GM18858 (cell line): ENCODE results near the gene COASY.
"Not testable (repeated sequence)": the region's sequence is repeated elsewhere in the genome, so short reads cannot be mapped to it uniquely, and the experiment has no call there.

Experiments
- ATAC-seq: cut with Tn5 transposase; IDR thresholded peaks from one replicate; pipeline ENCODE4 v1.9.1; 2021; ENCODE audit not compliant: unreplicated experiment

The COASY gene

DNA sequence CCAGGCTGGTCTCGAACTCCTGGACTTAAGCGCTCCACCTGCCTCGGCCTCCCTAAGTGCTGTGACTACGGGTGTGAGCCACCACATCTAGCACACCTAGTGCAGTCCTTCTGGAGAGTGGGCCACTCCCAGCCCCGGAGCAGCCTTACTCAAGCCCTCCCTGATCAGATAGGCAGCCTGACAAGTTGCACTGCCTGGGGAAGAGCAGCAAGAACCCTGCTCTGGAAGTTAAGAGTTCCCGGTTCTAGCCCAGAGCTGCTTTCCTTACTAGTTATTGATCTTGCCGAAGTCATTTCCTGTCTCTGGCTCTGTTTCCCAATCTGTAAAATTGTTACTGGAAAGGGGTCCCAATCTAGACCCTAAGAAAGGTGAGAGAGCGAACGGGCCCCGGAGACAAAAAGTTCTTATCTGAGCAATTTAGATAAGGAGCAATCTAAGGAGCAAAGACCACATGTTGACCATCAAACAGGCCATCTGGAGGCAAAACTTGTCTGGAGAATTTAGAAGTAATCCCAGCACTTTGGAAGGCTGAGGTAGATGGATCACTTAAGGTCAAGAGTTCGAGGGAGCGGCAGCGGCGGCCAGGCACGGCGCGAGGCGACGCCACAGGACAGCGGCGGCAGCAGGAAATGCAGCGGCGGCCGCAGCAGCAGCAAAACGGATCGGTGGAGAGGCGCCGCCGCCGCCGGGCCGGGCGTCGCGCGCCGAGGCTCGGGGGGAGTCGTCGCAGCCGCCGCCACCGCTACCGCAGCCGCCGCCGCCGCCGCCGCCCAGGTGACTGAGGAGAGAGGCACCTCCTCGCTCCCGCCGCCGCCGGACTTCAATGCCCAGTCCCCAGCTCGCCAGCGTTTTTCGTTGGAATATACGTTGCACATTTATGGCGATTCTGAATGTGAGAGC, 30.2 kb upstream of the COASY start:
- ATAC-seq: no peak

DNA sequence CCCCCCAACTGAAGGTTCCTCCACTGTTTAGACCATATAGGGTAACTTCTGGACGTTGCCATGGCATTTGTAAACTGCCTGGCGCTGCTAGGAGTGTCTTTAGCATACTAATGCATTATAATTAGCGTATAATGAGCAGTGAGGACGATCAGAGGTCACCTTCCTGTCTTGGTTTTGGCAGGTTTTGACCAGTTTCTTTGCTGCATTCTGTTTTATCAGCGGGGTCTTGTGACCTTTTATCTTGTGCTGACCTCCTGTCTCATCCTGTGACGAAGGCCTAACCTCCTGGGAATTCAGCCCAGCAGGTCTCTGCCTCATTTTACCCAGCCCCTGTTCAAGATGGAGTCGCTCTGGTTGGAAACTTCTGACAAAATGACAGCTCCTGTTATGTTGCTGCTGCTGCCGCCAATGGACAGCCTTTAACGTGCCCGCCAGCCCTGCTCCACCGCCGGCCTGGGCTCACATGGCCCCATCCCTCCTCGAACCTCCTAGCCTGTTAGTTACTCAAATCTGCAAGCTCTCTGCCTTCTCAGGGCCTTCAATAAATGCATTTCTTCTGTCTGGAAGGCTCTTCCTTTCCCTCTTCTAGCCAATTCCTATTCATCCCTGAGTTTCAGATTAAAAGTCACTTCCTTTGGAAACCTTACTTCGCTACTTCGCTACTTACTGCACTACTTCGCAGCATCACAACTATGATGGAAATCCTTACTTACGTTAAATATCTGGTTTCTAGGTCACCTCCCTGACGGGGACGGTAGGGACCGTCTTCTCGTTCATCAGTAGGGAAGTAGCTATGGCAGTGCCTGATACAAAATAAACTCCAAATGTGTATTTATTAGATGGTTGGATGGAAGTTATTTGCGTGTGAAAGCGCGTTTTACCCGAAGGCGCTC, 26.5 kb upstream of the COASY start:
- ATAC-seq: peak; percentile 13

DNA sequence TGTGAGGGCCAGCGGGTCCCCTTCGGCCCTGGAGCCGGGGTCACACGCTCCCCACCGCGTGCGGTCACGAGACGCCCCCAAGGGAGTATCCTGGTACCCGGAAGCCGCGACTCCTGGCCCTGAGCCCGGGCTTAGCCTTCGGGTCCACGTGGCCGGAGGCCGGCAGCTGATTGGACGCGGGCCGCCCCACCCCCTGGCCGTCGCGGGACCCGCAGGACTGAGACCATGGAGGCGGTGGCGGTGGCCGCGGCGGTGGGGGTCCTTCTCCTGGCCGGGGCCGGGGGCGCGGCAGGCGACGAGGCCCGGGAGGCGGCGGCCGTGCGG, 25.9 kb upstream of the COASY start, which contains the start of gene NAGLU:
Gene NAGLU, plus strand, starts transcription at position 194 of the 324 bp plus-strand sequence. Its CDS starts 32 bp downstream, at position 226.
- ATAC-seq: peak; percentile 61

DNA sequence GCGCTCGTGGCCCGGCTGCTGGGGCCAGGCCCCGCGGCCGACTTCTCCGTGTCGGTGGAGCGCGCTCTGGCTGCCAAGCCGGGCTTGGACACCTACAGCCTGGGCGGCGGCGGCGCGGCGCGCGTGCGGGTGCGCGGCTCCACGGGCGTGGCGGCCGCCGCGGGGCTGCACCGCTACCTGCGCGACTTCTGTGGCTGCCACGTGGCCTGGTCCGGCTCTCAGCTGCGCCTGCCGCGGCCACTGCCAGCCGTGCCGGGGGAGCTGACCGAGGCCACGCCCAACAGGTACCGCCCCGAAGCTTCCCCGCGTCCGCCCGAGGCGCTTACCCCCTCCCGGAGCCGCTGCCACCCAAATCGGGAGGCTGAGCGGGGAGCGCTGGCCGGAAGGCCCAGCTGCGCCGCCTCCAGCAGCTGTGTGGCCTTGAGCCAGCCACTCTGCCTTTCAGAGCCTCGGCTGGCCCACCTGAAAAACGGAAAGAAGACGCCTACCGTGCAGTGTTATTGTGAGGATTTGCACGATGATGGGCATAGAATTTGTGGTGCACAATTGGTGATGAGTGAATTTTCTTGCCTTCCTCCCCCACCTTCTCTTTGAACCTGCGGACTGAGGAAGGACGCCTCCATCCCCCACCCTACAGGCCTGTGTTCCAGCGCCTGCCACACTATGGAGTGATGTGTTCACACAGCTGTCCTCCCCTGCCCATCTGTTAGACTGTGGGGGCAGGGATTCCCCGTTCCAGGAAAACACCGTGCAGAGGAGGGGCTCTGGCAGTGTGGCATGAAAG, 25.4 kb upstream of the COASY start:
- ATAC-seq: peak; percentile 40

DNA sequence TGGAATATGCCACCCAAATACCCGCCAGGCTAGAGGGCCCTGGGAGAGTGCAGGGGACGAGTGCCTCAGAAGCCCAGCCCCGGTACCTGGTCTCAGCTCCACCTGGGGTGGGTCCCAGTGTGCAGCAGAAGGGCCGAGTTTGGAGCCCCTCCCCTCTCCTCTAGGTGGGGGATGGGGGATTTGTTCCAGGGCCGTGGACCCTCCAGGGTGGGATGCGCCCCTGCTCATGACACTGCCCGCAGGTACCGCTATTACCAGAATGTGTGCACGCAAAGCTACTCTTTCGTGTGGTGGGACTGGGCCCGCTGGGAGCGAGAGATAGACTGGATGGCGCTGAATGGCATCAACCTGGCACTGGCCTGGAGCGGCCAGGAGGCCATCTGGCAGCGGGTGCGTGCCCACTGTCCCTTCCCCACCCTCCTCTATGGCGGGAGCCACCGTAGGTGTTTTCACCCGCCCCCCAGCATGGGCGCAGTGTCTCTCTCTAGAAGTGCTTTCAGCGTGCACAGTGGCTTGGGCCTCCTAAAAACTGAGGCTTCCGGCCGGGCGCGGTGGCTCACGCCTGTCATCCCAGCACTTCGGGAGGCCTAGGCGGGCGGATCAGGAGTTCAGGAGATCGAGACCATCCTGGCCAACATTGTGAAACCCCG, 24.7 kb upstream of the COASY start:
- ATAC-seq: no peak

DNA sequence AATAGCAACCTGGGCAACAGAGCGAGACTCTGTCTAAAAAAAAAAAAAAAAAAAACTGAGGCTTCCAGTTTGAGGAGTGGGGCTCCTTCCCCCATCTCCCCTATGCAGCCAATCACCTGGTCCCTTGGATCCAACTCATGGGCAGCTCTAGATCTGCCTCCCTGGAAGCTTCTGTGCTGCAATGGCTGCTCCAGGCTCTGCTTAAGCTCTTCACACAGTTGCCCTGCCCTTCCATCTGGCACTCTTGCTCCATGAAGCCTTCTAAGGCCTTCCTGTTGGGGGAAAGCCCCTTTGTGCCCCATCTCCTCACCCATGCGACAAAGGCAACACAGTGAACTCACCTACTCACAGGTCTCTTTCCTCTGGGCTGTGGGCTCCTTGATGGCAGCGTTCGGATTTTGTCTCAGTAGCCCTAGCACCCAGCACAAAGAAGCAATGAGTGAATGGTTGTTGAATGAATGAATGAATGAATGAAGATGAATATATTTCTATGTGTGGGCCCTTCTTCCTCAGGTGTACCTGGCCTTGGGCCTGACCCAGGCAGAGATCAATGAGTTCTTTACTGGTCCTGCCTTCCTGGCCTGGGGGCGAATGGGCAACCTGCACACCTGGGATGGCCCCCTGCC, 24.0 kb upstream of the COASY start:
- ATAC-seq: no peak

DNA sequence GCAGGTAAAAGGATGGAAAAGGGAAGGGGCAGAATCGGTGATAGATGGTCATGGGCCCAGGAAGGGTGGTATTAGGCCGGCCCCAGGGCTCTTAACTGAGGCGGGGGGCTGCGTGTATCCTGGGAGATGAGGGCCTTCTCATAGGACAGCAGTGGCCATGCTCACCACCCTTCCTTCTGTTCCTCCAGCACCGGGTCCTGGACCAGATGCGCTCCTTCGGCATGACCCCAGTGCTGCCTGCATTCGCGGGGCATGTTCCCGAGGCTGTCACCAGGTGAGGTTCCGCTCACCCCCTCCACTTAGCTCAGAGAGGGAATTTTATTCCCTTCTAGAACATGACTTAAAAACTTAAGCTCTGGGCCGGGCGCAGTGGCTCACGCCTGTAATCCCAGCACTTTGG, 23.5 kb upstream of the COASY start:
- no peak for ATAC-seq

DNA sequence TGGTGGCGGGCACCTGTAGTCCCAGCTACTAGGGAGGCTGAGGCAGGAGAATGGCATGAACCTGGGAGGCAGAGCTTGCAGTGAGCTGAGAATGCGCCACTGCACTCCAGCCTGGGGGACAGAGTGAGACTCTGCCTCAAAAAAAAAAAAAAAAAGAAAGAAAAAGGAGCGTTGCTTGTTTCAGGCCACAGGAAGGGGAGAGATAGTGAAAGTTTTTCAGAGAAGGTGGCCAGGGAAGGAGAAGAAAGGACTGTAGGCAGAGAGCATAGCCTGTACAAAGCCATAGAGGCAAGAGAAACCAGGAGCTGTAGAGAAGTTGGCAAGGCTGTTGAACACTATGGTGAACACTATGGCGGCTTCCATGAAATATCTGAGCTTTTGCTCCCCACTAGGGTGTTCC, 21.4 kb upstream of the COASY start:
- ATAC-seq: not testable (repeated sequence)

DNA sequence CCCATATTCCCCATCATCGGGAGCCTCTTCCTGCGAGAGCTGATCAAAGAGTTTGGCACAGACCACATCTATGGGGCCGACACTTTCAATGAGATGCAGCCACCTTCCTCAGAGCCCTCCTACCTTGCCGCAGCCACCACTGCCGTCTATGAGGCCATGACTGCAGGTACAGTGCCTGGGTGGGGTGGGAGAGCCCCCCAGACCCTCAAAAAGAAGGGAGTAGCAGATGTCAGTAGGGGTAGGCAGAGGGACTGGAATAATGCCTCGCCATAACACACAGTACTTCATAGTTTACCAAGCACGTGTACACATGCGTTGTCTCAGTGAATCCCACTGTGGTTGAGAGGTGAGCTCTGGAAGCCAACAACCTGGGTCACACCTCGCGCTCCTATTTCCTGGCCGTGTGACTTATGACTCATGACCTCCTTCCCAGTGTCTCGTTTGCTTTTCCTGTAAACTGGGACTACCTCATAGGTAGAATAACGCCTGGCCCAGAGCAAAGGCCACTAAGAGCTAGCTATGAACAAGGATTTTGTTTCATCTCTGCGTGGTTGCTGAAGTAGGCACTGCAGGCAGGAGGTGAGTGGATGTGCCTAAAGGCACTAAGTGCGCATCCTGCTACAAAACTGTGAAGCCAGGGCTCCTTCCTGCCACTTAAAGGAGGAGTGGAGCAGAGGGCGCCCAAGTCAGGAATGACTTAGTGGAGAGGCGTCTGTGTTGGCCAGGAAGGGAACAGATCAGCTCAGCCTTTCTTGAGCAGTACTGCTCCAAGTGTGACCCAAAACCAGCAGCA, 20.7 kb upstream of the COASY start:
- ATAC-seq: no peak

DNA sequence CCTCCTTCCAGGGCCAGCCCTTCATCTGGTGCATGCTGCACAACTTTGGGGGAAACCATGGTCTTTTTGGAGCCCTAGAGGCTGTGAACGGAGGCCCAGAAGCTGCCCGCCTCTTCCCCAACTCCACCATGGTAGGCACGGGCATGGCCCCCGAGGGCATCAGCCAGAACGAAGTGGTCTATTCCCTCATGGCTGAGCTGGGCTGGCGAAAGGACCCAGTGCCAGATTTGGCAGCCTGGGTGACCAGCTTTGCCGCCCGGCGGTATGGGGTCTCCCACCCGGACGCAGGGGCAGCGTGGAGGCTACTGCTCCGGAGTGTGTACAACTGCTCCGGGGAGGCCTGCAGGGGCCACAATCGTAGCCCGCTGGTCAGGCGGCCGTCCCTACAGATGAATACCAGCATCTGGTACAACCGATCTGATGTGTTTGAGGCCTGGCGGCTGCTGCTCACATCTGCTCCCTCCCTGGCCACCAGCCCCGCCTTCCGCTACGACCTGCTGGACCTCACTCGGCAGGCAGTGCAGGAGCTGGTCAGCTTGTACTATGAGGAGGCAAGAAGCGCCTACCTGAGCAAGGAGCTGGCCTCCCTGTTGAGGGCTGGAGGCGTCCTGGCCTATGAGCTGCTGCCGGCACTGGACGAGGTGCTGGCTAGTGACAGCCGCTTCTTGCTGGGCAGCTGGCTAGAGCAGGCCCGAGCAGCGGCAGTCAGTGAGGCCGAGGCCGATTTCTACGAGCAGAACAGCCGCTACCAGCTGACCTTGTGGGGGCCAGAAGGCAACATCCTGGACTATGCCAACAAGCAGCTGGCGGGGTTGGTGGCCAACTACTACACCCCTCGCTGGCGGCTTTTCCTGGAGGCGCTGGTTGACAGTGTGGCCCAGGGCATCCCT, 18.5 kb upstream of the COASY start:
- no peak for ATAC-seq

DNA sequence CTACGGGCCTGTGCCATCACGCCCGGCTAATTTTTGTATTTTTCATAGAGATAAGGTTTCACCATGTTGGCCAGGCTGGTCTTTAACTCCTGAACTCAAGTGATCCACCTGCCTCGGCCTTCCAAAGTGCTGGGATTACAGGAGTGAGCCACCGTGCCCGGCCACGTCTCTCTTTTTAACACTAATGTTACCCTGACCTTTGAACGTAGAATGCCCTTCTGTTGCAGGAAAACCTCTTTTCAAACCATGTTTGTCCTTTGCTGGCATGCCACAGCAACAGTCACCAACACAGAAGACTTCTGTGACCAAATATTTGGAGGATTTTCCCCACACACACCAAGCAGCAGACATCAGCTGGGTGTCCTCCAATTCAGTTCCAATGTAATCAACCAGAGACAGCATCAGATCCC, 17.1 kb upstream of the COASY start:
- ATAC-seq: no peak

DNA sequence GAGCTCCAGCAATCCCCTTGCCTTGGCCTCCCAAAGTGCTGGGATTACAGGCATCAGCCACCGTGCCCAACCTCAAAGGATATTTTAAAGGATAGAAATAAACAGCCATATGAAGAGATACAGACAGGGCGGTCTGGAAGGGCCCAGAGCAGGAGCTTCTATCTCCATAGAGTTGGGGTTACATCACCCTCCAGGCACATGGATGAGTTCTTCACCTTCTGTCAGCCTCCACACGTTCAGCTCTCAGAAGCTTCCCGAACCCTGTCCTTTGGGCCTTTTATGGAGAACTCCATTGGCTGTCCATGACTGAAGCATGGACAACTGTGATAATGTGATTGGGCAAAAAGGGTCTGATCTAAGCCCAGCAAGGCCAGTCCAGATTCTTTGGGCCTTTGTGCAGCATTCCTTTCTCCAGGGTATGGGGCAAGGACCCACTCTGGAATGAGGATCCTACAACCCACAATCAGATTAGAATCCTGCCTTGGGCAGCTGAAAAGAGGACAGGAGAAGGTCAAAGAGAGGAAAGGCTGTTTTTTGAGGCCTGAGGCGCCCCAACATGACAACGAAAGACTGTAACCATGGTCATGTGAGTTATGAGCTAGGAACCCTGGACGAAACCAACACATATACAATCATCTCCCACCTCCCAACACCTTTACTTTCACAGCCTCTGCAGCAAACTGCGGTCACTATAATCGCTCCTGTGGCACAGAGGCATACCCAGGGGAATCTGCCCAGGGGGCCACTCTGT, 16.0 kb upstream of the COASY start:
- ATAC-seq: not testable (repeated sequence)

DNA sequence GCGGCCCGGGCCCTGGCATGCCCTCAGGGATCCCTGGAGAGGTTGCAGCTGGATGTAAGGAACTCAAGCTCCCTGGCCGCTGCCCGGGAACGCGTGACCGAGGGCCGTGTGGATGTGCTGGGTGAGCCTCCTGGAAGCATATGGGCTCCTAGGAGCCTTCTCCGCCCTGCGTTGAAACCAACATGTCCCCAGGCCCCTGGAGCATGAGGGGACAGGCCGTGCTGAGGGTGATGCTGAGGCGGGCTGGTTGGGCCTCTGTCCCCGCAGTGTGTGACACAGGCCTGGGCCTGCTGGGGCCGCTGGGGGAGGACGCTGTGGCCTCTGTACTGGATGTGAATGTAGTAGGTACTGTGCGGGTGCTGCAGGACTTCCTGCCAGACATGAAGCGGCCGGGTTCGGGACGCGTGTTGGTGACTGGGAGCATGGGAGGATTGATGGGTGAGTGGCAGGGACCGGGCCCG, 14.9 kb upstream of the COASY start:
- no peak for ATAC-seq

DNA sequence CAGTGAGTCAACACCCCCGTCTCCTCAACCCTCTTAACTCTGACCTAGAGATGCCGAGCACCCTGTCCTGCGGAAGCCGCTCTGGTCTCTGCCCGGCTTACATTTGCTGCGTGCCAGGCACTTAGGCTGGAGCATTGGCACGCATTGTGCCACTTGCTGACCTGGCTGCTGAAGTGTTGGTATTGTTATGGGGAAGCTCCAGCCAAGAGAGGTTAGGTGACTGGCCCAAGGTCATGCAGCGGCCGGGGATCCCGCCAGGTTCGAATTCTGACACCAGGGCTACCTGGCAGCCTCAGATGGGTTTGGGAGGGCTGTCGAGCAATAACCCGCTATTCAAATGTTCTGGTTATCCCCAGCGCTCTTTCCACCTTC, 14.3 kb upstream of the COASY start:
- no peak for ATAC-seq

DNA sequence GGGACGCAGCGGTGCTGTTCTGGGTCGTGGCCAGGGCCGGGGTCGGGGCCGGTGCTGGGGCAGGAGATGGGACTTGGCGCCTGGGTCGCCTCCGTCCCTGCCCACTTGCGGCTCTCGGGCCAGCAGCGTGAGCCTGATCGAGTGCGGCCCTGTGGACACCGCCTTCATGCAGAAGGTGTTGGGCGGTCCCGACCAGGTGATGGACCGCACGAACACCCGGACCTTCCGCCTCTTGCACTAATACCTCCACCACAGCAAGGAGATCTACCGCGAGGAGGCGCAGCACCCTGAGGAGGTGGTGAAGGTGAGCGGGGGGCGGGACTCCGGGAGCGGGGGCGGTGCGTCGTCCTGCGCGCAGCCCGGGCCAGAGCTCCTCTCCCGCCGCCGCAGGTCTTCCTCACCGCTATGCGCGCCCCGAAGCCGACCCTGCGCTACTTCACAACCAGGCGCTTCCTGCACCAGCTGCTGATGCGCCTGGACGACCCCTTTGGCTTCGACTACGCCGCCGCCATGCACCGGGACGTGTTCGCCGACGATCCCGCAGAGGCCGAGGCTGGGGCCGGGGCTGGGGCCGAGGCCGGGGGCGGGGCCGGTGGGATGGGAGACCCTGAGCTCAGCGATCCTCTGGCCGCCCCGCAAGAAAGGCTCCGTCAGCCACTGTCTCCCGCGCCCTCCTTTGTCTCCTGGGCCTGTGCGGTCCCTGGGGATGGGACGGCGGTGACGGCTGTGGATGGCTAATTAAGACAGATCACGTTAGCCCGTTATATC, 13.7 kb upstream of the COASY start:
- no peak for ATAC-seq

DNA sequence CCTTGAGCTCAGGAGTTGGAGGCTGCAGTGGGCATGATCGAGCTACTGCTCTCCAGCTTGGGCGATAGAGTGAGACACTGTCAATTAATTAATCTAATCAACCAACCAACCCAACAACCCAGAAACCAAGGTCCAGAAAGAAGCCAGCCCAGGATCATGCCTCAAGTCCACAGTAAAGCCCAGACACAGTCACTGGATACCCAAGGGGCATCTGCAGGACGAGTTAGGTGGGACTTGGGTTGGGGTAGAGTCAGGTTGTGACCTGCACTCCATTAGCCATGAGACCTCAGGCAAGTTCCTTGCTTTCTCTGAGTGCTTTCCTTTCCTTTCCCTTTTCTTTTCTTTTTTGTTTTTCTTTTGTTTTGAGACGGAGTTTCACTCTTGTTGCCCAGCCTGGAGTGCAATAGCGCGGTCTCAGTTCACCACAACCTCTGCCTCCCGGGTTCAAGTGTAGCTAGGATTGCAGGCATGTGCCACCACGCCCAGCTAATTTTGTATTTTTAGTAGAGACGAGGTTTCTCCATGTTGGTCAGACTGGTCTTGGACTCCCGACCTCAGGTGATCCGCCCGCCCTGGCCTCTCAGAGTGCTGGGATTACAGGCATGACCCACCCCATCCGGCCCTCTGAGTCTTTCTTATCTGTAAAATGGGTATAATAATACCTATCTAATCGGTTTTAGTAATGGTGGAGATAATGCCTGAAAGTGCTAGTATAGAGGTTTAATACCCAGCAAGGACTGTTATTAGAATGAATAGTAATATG, 12.8 kb upstream of the COASY start:
- no peak for ATAC-seq
